Transverse colon (tissue), 4 donors: ENCODE data around the gene PYCR2.

Experiments
- POLR2AphosphoS5 ChIP-seq, 3 donors: sonication (generic); formaldehyde crosslinking; IDR thresholded peaks; one replicate each; pipeline ENCODE4 v1.6.1; 2016; ENCODE audit warnings: antibody characterized with exemption in 3 of 3
- TF ChIP-seq, protein P1 (sequence below), 5 experiments: fragments of 200-600 bp in 3 of 5; fragments of 450-650 bp in 2 of 5; sonication (generic) in 3 of 5; IDR thresholded peaks; 1 replicate in 2 of 5; 2 replicates in 3 of 5; pipeline ENCODE4 v1.5.1; 2016 to 2017; ENCODE audit warnings: antibody characterized with exemption in 5 of 5, inconsistent platforms in 3 of 5, mild to moderate bottlenecking in 2 of 5, moderate library complexity in 1 of 5

DNA sequence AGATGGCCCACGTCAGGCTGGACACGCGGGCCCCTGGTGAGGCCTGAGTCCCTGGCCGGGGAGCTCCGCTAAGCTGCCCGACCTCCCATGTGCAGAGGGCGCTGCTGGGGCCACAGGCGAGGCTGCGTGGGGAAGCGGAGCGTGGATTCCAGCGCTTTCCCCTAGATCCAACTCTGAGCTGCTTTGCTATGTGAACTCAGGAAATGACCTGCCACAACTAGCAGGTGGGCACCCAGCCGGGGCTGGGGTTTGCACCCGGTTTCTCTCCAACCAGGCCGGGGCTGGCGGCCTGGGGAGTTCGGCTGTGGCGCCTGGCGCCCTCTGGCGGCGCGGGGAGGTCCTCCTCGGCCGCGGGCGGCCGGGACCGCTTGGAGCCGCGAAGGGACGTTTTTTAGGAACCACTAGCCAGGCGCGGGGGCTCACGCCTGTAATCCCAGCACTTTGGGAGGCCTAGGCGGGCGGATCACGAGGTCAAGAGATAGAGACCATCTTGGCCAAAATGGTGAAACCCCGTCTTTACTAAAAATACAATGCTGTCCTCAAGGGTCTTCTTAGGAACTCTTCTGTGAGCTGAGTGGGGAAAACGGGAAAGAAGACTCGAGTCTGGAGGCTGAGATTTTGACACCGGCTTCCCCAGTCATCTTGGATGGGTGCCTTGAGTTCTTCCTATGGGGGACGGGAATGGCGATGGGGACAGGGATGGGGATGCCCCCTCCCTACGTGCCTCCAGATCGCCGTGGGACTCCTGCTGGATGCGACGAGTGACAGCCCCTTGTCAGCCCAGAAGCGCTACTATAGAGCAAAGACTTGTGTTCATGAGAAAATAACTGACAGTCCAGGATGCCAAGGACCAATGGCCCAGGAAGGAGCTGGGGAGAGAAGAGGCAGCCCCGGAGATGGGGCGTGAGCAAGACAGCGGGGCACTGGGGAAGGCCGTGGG lies 12.6 kb downstream of the PYCR2 start:
- TF ChIP-seq, protein P1, sequence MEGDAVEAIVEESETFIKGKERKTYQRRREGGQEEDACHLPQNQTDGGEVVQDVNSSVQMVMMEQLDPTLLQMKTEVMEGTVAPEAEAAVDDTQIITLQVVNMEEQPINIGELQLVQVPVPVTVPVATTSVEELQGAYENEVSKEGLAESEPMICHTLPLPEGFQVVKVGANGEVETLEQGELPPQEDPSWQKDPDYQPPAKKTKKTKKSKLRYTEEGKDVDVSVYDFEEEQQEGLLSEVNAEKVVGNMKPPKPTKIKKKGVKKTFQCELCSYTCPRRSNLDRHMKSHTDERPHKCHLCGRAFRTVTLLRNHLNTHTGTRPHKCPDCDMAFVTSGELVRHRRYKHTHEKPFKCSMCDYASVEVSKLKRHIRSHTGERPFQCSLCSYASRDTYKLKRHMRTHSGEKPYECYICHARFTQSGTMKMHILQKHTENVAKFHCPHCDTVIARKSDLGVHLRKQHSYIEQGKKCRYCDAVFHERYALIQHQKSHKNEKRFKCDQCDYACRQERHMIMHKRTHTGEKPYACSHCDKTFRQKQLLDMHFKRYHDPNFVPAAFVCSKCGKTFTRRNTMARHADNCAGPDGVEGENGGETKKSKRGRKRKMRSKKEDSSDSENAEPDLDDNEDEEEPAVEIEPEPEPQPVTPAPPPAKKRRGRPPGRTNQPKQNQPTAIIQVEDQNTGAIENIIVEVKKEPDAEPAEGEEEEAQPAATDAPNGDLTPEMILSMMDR (IDR thresholded peaks at IDR 0.05), result peak; percentile 93 to 97 (median 97)
- peak in 1 of 3 donors; percentile 25 for TF ChIP-seq POLR2AphosphoS5 (IDR thresholded peaks at IDR 0.05)
